ENCODE data around the gene SCIN. TPM values are rescaled to one million over a fixed set of nuclear protein-coding genes. Genes with fewer than 3 reads are reported as not detected.

The SCIN gene
- total and polyA plus RNA-seq, 2 experiments from 2014 or later = 0.32 to 0.64 TPM

DNA sequence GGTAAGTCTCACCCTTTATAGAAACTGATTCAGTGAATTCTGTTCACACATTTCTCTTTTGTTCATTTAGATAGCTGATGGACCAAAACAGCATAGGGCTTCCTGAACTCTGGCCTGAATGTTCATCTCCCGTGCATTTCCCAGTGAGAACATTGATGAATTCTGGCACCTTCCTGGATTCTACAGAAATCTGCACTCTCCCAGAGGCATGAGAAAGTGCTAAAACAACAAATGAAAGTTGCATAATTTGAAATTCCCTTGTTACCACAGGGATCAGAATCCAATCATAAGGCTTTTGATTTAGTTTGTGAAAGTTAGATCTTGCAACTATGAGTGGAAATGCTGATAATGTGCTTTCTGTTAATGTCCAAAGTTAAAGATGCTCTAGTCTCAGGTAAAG, 29.7 kb upstream of the SCIN start:
- no peaks in the 10 kb centered on the region for H3K79me2 ChIP-seq (ENCODE audit: insufficient read depth)
- H3K4me1 ChIP-seq (ENCODE audit: insufficient read depth) = 0 out of 2 replicates have a peak, but pooled peaks cover 5% of the 10 kb centered on the region
- no peak overlapping the region for H3K27ac ChIP-seq
- H3K4me2 ChIP-seq (ENCODE audit: unreplicated experiment) = no peak overlapping the region
- in situ Hi-C loops (cut with MboI) = loop anchor here (25.0 kb wide), 1 partner anchor 721 kb away; no protein-coding TSS in a partner anchor
- H3K9me2 ChIP-seq (ENCODE audit: insufficient read depth) = 0 out of 2 replicates have a peak, but pooled peaks cover 5% of the 10 kb centered on the region
- H3K9ac ChIP-seq = no peak overlapping the region
- no peaks in the 10 kb centered on the region for H4K20me1 ChIP-seq (ENCODE audit: insufficient read depth)
- no peak for TF ChIP-seq EZH2 (IDR thresholded peaks at IDR 0.05; ENCODE audit: insufficient read depth, poor library complexity, severe bottlenecking)
- no peak for TF ChIP-seq EZH2phosphoT487 (IDR thresholded peaks at IDR 0.05; ENCODE audit: insufficient read depth, low read depth)
- no peak overlapping the region for H2AFZ ChIP-seq
- no peaks in the 10 kb centered on the region for H3F3A ChIP-seq (ENCODE audit: insufficient read depth)
- H3K9me3 ChIP-seq (ENCODE audit: low read depth) = no peaks in the 10 kb centered on the region
- no peaks in the 10 kb centered on the region for H3K36me3 ChIP-seq (ENCODE audit: low read depth)
- no peak overlapping the region for H3K4me3 ChIP-seq
- H3K27me3 ChIP-seq (replicated peaks; ENCODE audit: insufficient read depth) = no peaks in the 10 kb centered on the region
- DNase-seq = no peak
- 76 to 90% methylated on average over 1 of the region's 1 CpG for WGBS, 2 experiments (ENCODE audit: low coverage in 1 of 2, low lambda C conversion rate in 2 of 2, missing lambda C conversion rate in 2 of 2)

DNA sequence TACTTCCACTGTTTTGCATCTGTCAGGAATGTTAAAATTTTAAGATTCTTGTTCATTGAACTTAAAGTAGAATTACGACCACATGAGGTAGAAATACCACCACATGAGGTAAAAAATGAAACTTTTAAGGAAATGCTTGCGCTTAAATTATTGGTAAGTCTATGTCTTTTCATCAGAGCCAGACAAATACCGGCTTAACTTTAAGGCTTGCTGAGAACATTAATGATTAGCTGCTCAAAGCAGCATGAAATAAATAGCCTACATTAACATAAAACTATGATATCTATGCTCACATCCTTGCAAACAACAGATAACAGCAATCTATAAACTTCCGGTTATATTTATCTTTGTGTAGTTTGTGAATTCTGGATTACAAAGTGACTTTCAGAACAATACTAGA, 26.9 kb upstream of the SCIN start:
- no peak overlapping the region for H3K27ac ChIP-seq
- H4K20me1 ChIP-seq (ENCODE audit: insufficient read depth) = no peaks in the 10 kb centered on the region
- no peak for DNase-seq
- 70 to 71% methylated on average over 4 of the region's 4 CpGs for WGBS, 2 experiments (ENCODE audit: low coverage in 1 of 2, low lambda C conversion rate in 2 of 2, missing lambda C conversion rate in 2 of 2)
- no peak overlapping the region for H3K4me2 ChIP-seq (ENCODE audit: unreplicated experiment)
- H3K9me3 ChIP-seq (ENCODE audit: low read depth) = no peaks in the 10 kb centered on the region
- no peaks in the 10 kb centered on the region for H3K27me3 ChIP-seq (replicated peaks; ENCODE audit: insufficient read depth)
- no peaks in the 10 kb centered on the region for H3K36me3 ChIP-seq (ENCODE audit: low read depth)
- H3K9ac ChIP-seq = no peak overlapping the region
- in situ Hi-C loops (cut with MboI) = loop anchor here (25.0 kb wide), 1 partner anchor 719 kb away; no protein-coding TSS in a partner anchor
- H3F3A ChIP-seq (ENCODE audit: insufficient read depth) = no peaks in the 10 kb centered on the region
- no peaks in the 10 kb centered on the region for H3K79me2 ChIP-seq (ENCODE audit: insufficient read depth)
- TF ChIP-seq EZH2 (IDR thresholded peaks at IDR 0.05; ENCODE audit: insufficient read depth, poor library complexity, severe bottlenecking) (no peak), EZH2phosphoT487 (IDR thresholded peaks at IDR 0.05; ENCODE audit: insufficient read depth, low read depth) (no peak)
- no peak overlapping the region for H2AFZ ChIP-seq
- 0 out of 2 replicates have a peak, but pooled peaks cover 5% of the 10 kb centered on the region for H3K4me1 ChIP-seq (ENCODE audit: insufficient read depth)
- 0 out of 2 replicates have a peak, but pooled peaks cover 5% of the 10 kb centered on the region for H3K9me2 ChIP-seq (ENCODE audit: insufficient read depth)
- no peak overlapping the region for H3K4me3 ChIP-seq

DNA sequence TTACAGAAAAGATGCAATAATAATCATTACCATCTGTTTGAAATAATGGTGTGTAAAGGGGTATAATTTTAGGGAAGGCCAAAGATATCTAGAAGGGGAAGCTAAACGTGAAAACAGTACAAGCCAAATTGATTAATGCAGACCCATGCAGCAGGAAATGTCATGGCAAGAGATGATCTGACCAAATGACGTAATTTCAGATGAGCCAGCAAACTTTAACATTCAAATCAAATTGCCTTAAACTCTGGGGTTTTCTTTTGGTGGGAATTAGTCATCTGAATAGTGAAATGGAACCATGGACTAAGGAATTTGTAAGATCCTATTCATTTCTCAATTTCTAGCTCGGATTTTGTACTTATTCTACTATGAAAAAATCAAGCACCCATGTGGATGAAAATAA, 21.4 kb upstream of the SCIN start:
- no peak overlapping the region for H3K4me2 ChIP-seq (ENCODE audit: unreplicated experiment)
- no peaks in the 10 kb centered on the region for H3K27me3 ChIP-seq (replicated peaks; ENCODE audit: insufficient read depth)
- no peak overlapping the region for H3K27ac ChIP-seq
- H3K36me3 ChIP-seq (ENCODE audit: low read depth) = no peaks in the 10 kb centered on the region
- no peaks in the 10 kb centered on the region for H3K9me3 ChIP-seq (ENCODE audit: low read depth)
- H2AFZ ChIP-seq = no peak overlapping the region
- in situ Hi-C loops (cut with MboI) = loop anchor here (25.0 kb wide), 1 partner anchor 713 kb away; no protein-coding TSS in a partner anchor
- H3K9ac ChIP-seq = no peak overlapping the region
- 0 out of 2 replicates have a peak, but pooled peaks cover 9% of the 10 kb centered on the region for H3K4me1 ChIP-seq (ENCODE audit: insufficient read depth)
- no peak overlapping the region for H3K4me3 ChIP-seq
- 0 out of 2 replicates have a peak, but pooled peaks cover 5% of the 10 kb centered on the region for H3K9me2 ChIP-seq (ENCODE audit: insufficient read depth)
- peaks cover 7% of the 10 kb centered on the region; the same call in 1 of the 2 replicates for H3F3A ChIP-seq (ENCODE audit: insufficient read depth)
- WGBS, 2 experiments (ENCODE audit: low coverage in 1 of 2, low lambda C conversion rate in 2 of 2, missing lambda C conversion rate in 2 of 2) = 48 to 58% methylated on average over 3 of the region's 3 CpGs
- TF ChIP-seq EZH2phosphoT487 (IDR thresholded peaks at IDR 0.05; ENCODE audit: insufficient read depth, low read depth) = no peak
- peak; percentile 59 for DNase-seq
- H4K20me1 ChIP-seq (ENCODE audit: insufficient read depth) = no peaks in the 10 kb centered on the region
- no peaks in the 10 kb centered on the region for H3K79me2 ChIP-seq (ENCODE audit: insufficient read depth)

DNA sequence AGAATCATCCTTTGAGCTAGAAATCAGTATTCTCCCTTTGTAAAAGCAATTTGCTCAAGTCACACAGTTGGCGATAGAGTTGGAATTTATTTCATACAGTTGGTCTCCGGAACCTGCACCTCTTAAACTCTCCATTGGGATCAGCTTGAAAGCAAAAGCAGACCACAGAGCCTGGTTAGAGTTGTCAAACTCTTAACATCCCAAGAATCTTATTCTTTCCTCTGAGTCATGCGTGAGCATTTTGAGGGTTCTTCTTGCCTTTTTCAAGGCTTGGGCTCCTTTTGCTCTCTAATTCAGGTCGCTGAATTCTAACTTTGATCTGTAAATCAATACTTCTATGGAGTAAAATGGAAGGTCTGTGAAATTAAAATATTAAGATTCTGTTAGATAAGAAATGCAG, 19.6 kb upstream of the SCIN start:
- 63% methylated on average over 4 of the region's 4 CpGs for WGBS, 2 experiments (ENCODE audit: low coverage in 1 of 2, low lambda C conversion rate in 2 of 2, missing lambda C conversion rate in 2 of 2)
- H3F3A ChIP-seq (ENCODE audit: insufficient read depth) = peaks cover 7% of the 10 kb centered on the region; the same call in 1 of the 2 replicates
- H3K4me1 ChIP-seq (ENCODE audit: insufficient read depth) = 0 out of 2 replicates have a peak, but pooled peaks cover 4% of the 10 kb centered on the region
- H3K9me3 ChIP-seq (ENCODE audit: low read depth) = no peaks in the 10 kb centered on the region
- no peaks in the 10 kb centered on the region for H4K20me1 ChIP-seq (ENCODE audit: insufficient read depth)
- no peaks in the 10 kb centered on the region for H3K36me3 ChIP-seq (ENCODE audit: low read depth)
- in situ Hi-C loops (cut with MboI) = no loop called here
- no peaks in the 10 kb centered on the region for H3K27me3 ChIP-seq (replicated peaks; ENCODE audit: insufficient read depth)
- no peak overlapping the region for H2AFZ ChIP-seq
- H3K9me2 ChIP-seq (ENCODE audit: insufficient read depth) = no peaks in the 10 kb centered on the region
- DNase-seq = peak; percentile 48
- no peak overlapping the region for H3K9ac ChIP-seq
- TF ChIP-seq EZH2 (IDR thresholded peaks at IDR 0.05; ENCODE audit: insufficient read depth, poor library complexity, severe bottlenecking) (no peak), EZH2phosphoT487 (IDR thresholded peaks at IDR 0.05; ENCODE audit: insufficient read depth, low read depth) (no peak)
- no peaks in the 10 kb centered on the region for H3K79me2 ChIP-seq (ENCODE audit: insufficient read depth)
- no peak overlapping the region for H3K4me2 ChIP-seq (ENCODE audit: unreplicated experiment)
- no peak overlapping the region for H3K27ac ChIP-seq
- H3K4me3 ChIP-seq = no peak overlapping the region
